ENCODE measurements around the gene LRRC39. TPM values are rescaled to one million over a fixed set of nuclear protein-coding genes. Genes with fewer than 3 reads are reported as not detected.

The LRRC39 gene
- total RNA-seq, 1 experiment from 2014 or later, result not detected

DNA sequence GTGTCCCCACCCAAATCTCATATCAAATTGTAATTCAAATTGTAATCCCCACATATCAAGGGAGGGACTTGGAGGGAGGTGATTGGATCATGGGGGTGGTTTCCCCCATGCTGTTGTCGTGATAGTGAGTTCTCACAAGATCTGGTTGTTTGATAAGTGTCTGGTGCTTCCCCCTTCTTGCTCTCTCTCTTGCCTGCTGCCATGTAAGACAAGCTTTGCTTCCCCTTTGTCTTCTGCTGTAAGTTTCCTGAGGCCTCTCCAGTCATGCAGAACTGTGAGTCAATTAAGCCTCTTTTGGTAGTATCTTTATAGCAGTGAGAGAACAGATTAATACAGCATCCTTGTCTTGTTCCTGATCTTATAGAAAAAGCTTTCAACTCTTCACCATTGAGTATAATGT, 6.5 kb upstream of the LRRC39 start:
- no TSS peak for BruUV-seq (replicated peaks)

GRCh38 chr1:100183370-100183769, 5.3 kb upstream of the LRRC39 start:
- no peak overlapping the region for H3K4me3 ChIP-seq (ENCODE audit: low read depth, low read length)
- ChIA-PET CTCF (no interaction called here), POLR2A (no interaction called here)
- H3K36me3 ChIP-seq (ENCODE audit: control insufficient read depth, insufficient read depth, low read length), result no peaks in the 10 kb centered on the region
- H3K4me1 Mint-ChIP-seq (ENCODE audit: low read depth, unreplicated experiment), result no peaks in the 10 kb centered on the region
- H3K4me1 ChIP-seq, result no peaks in the 10 kb centered on the region
- intact Hi-C loops (cut with micrococcal nuclease; ENCODE audit: unreplicated experiment), result no loop called here
- no peaks in the 10 kb centered on the region for H3K27me3 Mint-ChIP-seq (ENCODE audit: insufficient read depth, unreplicated experiment)
- no peak for DNase-seq
- no TSS peak for BruUV-seq (replicated peaks)
- H3K27ac Mint-ChIP-seq (ENCODE audit: unreplicated experiment), result no peak overlapping the region
- no peak overlapping the region for H3K4me3 Mint-ChIP-seq (ENCODE audit: unreplicated experiment)
- TF ChIP-seq, protein P1, sequence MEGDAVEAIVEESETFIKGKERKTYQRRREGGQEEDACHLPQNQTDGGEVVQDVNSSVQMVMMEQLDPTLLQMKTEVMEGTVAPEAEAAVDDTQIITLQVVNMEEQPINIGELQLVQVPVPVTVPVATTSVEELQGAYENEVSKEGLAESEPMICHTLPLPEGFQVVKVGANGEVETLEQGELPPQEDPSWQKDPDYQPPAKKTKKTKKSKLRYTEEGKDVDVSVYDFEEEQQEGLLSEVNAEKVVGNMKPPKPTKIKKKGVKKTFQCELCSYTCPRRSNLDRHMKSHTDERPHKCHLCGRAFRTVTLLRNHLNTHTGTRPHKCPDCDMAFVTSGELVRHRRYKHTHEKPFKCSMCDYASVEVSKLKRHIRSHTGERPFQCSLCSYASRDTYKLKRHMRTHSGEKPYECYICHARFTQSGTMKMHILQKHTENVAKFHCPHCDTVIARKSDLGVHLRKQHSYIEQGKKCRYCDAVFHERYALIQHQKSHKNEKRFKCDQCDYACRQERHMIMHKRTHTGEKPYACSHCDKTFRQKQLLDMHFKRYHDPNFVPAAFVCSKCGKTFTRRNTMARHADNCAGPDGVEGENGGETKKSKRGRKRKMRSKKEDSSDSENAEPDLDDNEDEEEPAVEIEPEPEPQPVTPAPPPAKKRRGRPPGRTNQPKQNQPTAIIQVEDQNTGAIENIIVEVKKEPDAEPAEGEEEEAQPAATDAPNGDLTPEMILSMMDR (IDR thresholded peaks at IDR 0.05; ENCODE audit: insufficient read depth in 1 of 2, low read depth in 1 of 2, low read length in 1 of 2, severe bottlenecking in 1 of 2, unreplicated experiment in 1 of 2), result no peak
- no peaks in the 10 kb centered on the region for H3K36me3 Mint-ChIP-seq (ENCODE audit: insufficient read depth, unreplicated experiment)
- H3K9me3 ChIP-seq, result no peaks in the 10 kb centered on the region
- H3K27me3 ChIP-seq (replicated peaks; ENCODE audit: control insufficient read depth, insufficient read depth, low read length), result no peaks in the 10 kb centered on the region
- no peaks in the 10 kb centered on the region for H3K9me3 Mint-ChIP-seq (ENCODE audit: unreplicated experiment)

More for the DNA sequence above, 6.5 kb upstream of the LRRC39 start:
- no peak overlapping the region for H3K27ac Mint-ChIP-seq (ENCODE audit: unreplicated experiment)
- POLR2A ChIA-PET, result no interaction called here
- H3K9me3 ChIP-seq, result no peaks in the 10 kb centered on the region
- intact Hi-C loops (cut with micrococcal nuclease; ENCODE audit: unreplicated experiment), result no loop called here
- H3K4me3 ChIP-seq (ENCODE audit: low read depth, low read length), result no peak overlapping the region
- no peaks in the 10 kb centered on the region for H3K27me3 ChIP-seq (replicated peaks; ENCODE audit: control insufficient read depth, insufficient read depth, low read length)
- no peaks in the 10 kb centered on the region for H3K9me3 Mint-ChIP-seq (ENCODE audit: unreplicated experiment)
- no peaks in the 10 kb centered on the region for H3K27me3 Mint-ChIP-seq (ENCODE audit: insufficient read depth, unreplicated experiment)
- DNase-seq, result no peak
- H3K4me1 ChIP-seq, result no peaks in the 10 kb centered on the region
- no peaks in the 10 kb centered on the region for H3K36me3 ChIP-seq (ENCODE audit: control insufficient read depth, insufficient read depth, low read length)
- H3K36me3 Mint-ChIP-seq (ENCODE audit: insufficient read depth, unreplicated experiment), result no peaks in the 10 kb centered on the region
- H3K4me1 Mint-ChIP-seq (ENCODE audit: low read depth, unreplicated experiment), result no peaks in the 10 kb centered on the region
- CTCF ChIA-PET, result no interaction called here
- H3K4me3 Mint-ChIP-seq (ENCODE audit: unreplicated experiment), result no peak overlapping the region
- TF ChIP-seq, protein P1 (IDR thresholded peaks at IDR 0.05; ENCODE audit: insufficient read depth in 1 of 2, low read depth in 1 of 2, low read length in 1 of 2, severe bottlenecking in 1 of 2, unreplicated experiment in 1 of 2), result no peak

DNA sequence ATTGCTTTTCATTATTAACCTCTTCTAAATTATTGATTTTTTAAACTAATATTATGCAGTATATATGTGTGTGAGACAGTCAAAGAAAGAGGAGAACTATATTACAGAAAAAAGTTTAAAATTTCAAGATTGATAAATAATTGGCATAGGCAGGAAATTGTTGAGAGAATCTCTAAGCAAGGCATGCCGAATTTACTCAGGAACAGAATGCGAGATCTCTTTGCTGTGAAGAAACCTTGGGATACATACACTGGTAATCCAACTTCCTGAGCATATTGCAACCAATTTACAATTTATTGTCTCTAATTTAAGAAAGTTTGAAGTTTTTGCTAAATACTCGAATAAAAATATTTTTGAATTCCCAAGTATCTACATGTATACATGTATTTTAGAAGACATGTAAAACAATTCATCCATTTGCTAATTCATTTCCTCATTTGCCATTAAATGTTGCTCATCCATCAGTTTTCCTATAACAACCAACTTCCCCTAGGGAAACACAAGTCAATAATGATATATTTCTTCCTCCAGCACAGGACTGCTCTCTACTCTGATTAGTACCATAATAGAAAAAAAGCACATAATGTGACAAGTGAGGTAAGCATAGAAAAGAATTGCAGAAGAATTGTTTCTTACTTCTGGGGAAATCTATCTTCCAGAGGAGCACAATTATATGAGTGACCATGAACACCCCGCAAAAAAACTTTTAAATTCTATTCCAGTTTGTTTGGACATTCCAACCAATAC, 588 bp downstream of the LRRC39 start:
- Histone ChIP-seq H3K27me3 (replicated peaks; ENCODE audit: control insufficient read depth, insufficient read depth, low read length) (no peaks in the 10 kb centered on the region), H3K4me3 (ENCODE audit: low read depth, low read length) (no peak overlapping the region), H3K36me3 (ENCODE audit: control insufficient read depth, insufficient read depth, low read length) (no peaks in the 10 kb centered on the region), H3K9me3 (no peaks in the 10 kb centered on the region), H3K4me1 (no peaks in the 10 kb centered on the region)
- Mint-ChIP-seq H3K27me3 (ENCODE audit: insufficient read depth, unreplicated experiment) (no peaks in the 10 kb centered on the region), H3K27ac (ENCODE audit: unreplicated experiment) (no peak overlapping the region), H3K4me3 (ENCODE audit: unreplicated experiment) (no peak overlapping the region), H3K4me1 (ENCODE audit: low read depth, unreplicated experiment) (no peaks in the 10 kb centered on the region), H3K9me3 (ENCODE audit: unreplicated experiment) (no peaks in the 10 kb centered on the region), H3K36me3 (ENCODE audit: insufficient read depth, unreplicated experiment) (peaks cover 5% of the 10 kb centered on the region)
- no TSS peak for BruUV-seq (replicated peaks)
- no peak for DNase-seq
- POLR2A ChIA-PET, result no interaction called here
- intact Hi-C loops (cut with micrococcal nuclease; ENCODE audit: unreplicated experiment), result no loop called here
- TF ChIP-seq, protein P1 (IDR thresholded peaks at IDR 0.05; ENCODE audit: insufficient read depth in 1 of 2, low read depth in 1 of 2, low read length in 1 of 2, severe bottlenecking in 1 of 2, unreplicated experiment in 1 of 2), result no peak
- CTCF ChIA-PET, result no interaction called here
